Progenitor cell of endocrine pancreas (in vitro differentiated cells): ENCODE results near the gene AIG1. TPM values are rescaled to one million over a fixed set of nuclear protein-coding genes. Genes with fewer than 3 reads are reported as not detected.

Experiments
- DNase-seq: peaks from one replicate; pipeline ENCODE4 v3.0.0; 2021; ENCODE audit warnings: low spot score; ENCODE audit not compliant: unreplicated experiment
- H3K27ac Mint-ChIP-seq: 2 replicates; pipeline ENCODE4 v1.8.0; 2021; ENCODE audit warnings: mild to moderate bottlenecking, moderate library complexity, mixed read lengths
- H3K27me3 Mint-ChIP-seq: 2 replicates; pipeline ENCODE4 v1.8.0; 2021; ENCODE audit warnings: mixed read lengths
- H3K36me3 Mint-ChIP-seq: 2 replicates; pipeline ENCODE4 v1.8.0; 2022; ENCODE audit warnings: mixed read lengths; ENCODE audit not compliant: insufficient read depth
- H3K4me1 Mint-ChIP-seq: 2 replicates; pipeline ENCODE4 v1.8.0; 2021; ENCODE audit warnings: low read depth, mixed read lengths
- H3K4me3 Mint-ChIP-seq: 2 replicates; pipeline ENCODE4 v1.8.0; 2021; ENCODE audit warnings: low read depth, mild to moderate bottlenecking, moderate library complexity, mixed read lengths
- H3K9me3 Mint-ChIP-seq: 2 replicates; pipeline ENCODE4 v1.8.0; 2021; ENCODE audit warnings: low read depth, mixed read lengths
- total RNA-seq: library from RNA; stranded (reverse); gene quantifications from 2 replicates; pipeline ENCODE4 v1.2.1, GENCODE V29; 2021
- TF ChIP-seq, protein P1 (sequence below): fragments of 200-600 bp; sonication (generic); IDR thresholded peaks from one replicate; pipeline ENCODE4 v1.5.0; 2021; ENCODE audit warnings: antibody characterized with exemption, mild to moderate bottlenecking; ENCODE audit not compliant: unreplicated experiment

The AIG1 gene
- total RNA-seq, 1 donor from 2014 or later, result 40.0 TPM

DNA sequence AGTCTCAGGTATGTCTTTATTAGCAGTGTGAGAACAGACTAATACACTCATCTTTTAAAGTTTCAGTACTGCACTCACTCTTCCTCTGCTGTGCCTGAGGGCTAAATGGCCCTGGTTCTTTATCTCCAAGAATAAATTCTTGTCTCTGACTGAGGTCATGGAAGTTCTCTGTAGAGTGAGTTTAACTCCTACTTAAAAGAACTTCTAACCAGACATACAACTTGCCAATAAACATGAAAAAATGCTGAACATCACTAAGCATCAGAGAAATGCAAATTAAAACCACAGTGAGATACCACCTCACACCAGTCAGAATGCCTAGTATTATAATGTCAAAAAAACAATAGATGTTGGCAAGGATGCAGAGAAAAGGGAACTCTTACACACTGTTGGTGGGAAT lies 316.2 kb downstream of the AIG1 start:
- H3K27me3 Mint-ChIP-seq, result peaks cover 6% of the 10 kb centered on the region
- no peak for DNase-seq
- H3K27ac Mint-ChIP-seq, result no peak overlapping the region
- H3K9me3 Mint-ChIP-seq, result peaks cover 6% of the 10 kb centered on the region
- no peak overlapping the region for H3K4me3 Mint-ChIP-seq
- no peaks in the 10 kb centered on the region for H3K4me1 Mint-ChIP-seq
- TF ChIP-seq, protein P1, sequence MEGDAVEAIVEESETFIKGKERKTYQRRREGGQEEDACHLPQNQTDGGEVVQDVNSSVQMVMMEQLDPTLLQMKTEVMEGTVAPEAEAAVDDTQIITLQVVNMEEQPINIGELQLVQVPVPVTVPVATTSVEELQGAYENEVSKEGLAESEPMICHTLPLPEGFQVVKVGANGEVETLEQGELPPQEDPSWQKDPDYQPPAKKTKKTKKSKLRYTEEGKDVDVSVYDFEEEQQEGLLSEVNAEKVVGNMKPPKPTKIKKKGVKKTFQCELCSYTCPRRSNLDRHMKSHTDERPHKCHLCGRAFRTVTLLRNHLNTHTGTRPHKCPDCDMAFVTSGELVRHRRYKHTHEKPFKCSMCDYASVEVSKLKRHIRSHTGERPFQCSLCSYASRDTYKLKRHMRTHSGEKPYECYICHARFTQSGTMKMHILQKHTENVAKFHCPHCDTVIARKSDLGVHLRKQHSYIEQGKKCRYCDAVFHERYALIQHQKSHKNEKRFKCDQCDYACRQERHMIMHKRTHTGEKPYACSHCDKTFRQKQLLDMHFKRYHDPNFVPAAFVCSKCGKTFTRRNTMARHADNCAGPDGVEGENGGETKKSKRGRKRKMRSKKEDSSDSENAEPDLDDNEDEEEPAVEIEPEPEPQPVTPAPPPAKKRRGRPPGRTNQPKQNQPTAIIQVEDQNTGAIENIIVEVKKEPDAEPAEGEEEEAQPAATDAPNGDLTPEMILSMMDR, result no peak
- H3K36me3 Mint-ChIP-seq, result no peaks in the 10 kb centered on the region

DNA sequence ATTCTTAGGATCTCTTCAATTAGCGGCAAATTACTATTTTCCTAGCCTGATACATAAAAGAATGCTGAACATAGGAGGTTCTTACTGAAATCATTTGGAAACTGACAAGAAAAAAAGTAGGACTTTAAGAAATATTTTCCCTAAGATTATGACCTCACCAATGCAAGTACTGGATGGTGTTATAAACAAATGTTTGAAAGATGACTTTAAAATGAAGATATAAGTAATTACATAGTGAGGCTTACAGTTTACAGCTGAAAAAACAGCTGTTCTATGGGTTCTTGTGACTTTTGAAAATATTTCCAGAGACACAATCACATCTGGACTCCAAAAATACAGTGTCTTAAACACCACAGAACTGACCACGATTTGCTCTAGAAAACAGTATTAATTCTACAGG lies 324.9 kb downstream of the AIG1 start:
- H3K4me3 Mint-ChIP-seq, result no peak overlapping the region
- H3K27ac Mint-ChIP-seq, result no peak overlapping the region
- H3K27me3 Mint-ChIP-seq, result peaks cover 1% of the 10 kb centered on the region
- H3K9me3 Mint-ChIP-seq, result no peaks in the 10 kb centered on the region
- DNase-seq, result no peak
- no peaks in the 10 kb centered on the region for H3K4me1 Mint-ChIP-seq
- no peaks in the 10 kb centered on the region for H3K36me3 Mint-ChIP-seq
- TF ChIP-seq, protein P1, result no peak

DNA sequence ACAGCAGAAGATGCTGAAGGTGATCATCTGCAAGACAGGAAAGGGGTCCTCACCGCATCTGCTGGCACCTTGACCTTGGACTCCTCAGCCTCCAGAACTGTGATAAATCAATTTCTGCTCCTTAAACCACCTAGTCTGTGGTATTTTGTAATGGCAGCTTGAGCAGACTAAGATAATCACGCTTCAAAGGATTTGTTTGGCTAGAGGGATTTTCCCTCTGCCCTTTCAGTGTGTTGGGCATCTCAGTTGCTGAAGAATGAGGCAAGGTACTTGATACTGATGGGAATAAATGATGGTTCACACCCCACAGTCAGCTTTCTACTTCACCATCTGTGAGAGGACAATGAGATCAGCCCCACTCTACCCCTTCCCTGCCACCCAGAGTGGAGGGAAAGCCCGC lies 329.6 kb downstream of the AIG1 start:
- no peak overlapping the region for H3K4me3 Mint-ChIP-seq
- no peak overlapping the region for H3K27ac Mint-ChIP-seq
- H3K36me3 Mint-ChIP-seq, result no peaks in the 10 kb centered on the region
- H3K4me1 Mint-ChIP-seq, result no peaks in the 10 kb centered on the region
- TF ChIP-seq, protein P1, result no peak
- no peaks in the 10 kb centered on the region for H3K27me3 Mint-ChIP-seq
- no peaks in the 10 kb centered on the region for H3K9me3 Mint-ChIP-seq
- DNase-seq, result no peak

Other genes starting within 250 kb of the AIG1 start
- 9.7 and 11.8 TPM in 2 replicates for gene HIVEP2, start 115.7 kb upstream of the AIG1 start, total RNA-seq